Stimulated activated CD8-positive, alpha-beta memory T cell treated with anti-CD3 and anti-CD28 coated beads, Interleukin-12 subunit alpha, Interleukin-12 subunit beta, amount 100 ng/mL, for 1 hour (primary cell): ENCODE measurements around the gene ZNF709.
"Not testable (repeated sequence)": the region's sequence is repeated elsewhere in the genome, so short reads cannot be mapped to it uniquely, and the experiment has no call there.

Experiments
- DNase-seq: peaks from one replicate; pipeline ENCODE4 v3.0.0-alpha.2; 2020; ENCODE audit warnings: low read depth

Gene ZNF709

GRCh38 chr19:12484371-12485051 lies at the start of gene ZNF709:
Gene ZNF709 (minus strand): TSS chr19:12484816. CDS start chr19:12484657, 159 bp downstream.
- peak; percentile 76 for DNase-seq

- no peak for DNase-seq
These were observed 42.6 kb upstream of the ZNF709 start for GRCh38 chr19:12527034-12527836.

GRCh38 chr19:12526542-12526941 lies 41.9 kb upstream of the ZNF709 start:
- no peak for DNase-seq

- no peak for DNase-seq
These were observed 37.4 kb upstream of the ZNF709 start for GRCh38 chr19:12521996-12522395.

- no peak for DNase-seq
These were observed 29.0 kb upstream of the ZNF709 start for GRCh38 chr19:12513531-12514061.

- DNase-seq, result no peak
These were observed 12.4 kb upstream of the ZNF709 start for GRCh38 chr19:12497032-12497431.

GRCh38 chr19:12496480-12496879 lies 11.9 kb upstream of the ZNF709 start:
- DNase-seq, result no peak

GRCh38 chr19:12495002-12495802 lies 10.6 kb upstream of the ZNF709 start:
- DNase-seq, result peak; percentile 86

- DNase-seq, result no peak
These were observed 9.7 kb upstream of the ZNF709 start for GRCh38 chr19:12494260-12494860.

- not testable (repeated sequence) for DNase-seq
These were observed 1.7 kb upstream of the ZNF709 start for GRCh38 chr19:12486265-12486783.

- no peak for DNase-seq
These were observed 955 bp upstream of the ZNF709 start for GRCh38 chr19:12485571-12485970.

- no peak for DNase-seq
These were observed 418 bp upstream of the ZNF709 start for GRCh38 chr19:12485052-12485416.

- DNase-seq, result no peak
These were observed 625 bp downstream of the ZNF709 start for GRCh38 chr19:12484011-12484370.

GRCh38 chr19:12482509-12482886 lies 2.1 kb downstream of the ZNF709 start:
- no peak for DNase-seq

GRCh38 chr19:12481781-12482508 lies 2.7 kb downstream of the ZNF709 start:
- DNase-seq, result no peak

GRCh38 chr19:12478234-12478941 lies 6.2 kb downstream of the ZNF709 start:
- no peak for DNase-seq

- DNase-seq, result not testable (repeated sequence)
These were observed 17.0 kb downstream of the ZNF709 start for GRCh38 chr19:12467651-12468050.

- DNase-seq, result no peak
These were observed 19.4 kb downstream of the ZNF709 start for GRCh38 chr19:12465211-12465610.

GRCh38 chr19:12464769-12465168 lies 19.8 kb downstream of the ZNF709 start:
- no peak for DNase-seq

- DNase-seq, result not testable (repeated sequence)
These were observed 20.5 kb downstream of the ZNF709 start for GRCh38 chr19:12464139-12464538.
